GM21528 (cell line): ENCODE results near the gene SPAG9.

Source experiments
- ATAC-seq: cut with Tn5 transposase; IDR thresholded peaks from one replicate; pipeline ENCODE4 v1.9.1; 2021; ENCODE audit warnings: mild to moderate bottlenecking, moderate library complexity; ENCODE audit not compliant: unreplicated experiment, low FRiP score

The SPAG9 gene

GRCh38 chr17:50959341-50959740 lies 161.3 kb downstream of the SPAG9 start:
- no peak for ATAC-seq

- no peak for ATAC-seq
These were observed 162.8 kb downstream of the SPAG9 start for GRCh38 chr17:50957600-50958575.

GRCh38 chr17:50956750-50957523 lies 163.7 kb downstream of the SPAG9 start:
- ATAC-seq = no peak

DNA sequence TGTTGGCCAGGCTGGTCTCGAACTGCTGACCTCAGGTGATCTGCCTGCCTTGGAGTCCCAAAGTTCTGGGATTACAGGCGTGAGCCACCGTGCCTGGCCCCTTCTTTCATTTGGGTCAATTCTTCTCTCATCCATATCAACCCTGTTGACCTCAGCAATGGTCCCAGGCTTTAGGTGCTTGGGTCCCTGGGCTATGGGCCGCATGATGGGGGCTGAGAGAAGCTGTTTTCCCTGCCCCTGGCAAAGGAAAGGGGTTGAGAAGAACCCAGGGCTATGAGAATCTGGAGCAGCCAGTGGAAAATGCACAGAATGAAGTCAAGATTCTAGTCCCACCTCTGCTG lies 164.3 kb downstream of the SPAG9 start:
- ATAC-seq = no peak

DNA sequence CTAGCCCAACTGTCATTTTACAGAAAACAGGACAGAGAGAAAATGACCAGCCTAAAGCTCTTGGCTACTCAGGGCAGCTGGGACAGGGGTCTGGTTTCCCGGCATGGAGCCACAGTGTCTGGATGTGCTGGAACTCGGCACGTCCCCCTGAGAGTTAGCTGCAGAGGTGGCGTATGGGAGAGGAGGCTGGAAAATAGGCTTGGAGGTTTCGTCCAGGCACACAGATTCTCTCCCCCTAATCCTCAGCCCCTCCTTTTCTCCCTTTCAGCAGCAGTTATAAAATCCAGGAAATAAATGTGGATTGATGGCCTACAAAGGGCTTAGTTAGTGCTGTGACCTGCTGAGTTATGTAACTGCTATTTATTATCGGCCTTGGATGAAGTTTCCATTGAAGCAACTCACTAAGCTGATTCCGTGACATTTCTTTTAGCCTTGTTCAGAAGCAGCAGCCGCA lies 165.0 kb downstream of the SPAG9 start:
- no peak for ATAC-seq

DNA sequence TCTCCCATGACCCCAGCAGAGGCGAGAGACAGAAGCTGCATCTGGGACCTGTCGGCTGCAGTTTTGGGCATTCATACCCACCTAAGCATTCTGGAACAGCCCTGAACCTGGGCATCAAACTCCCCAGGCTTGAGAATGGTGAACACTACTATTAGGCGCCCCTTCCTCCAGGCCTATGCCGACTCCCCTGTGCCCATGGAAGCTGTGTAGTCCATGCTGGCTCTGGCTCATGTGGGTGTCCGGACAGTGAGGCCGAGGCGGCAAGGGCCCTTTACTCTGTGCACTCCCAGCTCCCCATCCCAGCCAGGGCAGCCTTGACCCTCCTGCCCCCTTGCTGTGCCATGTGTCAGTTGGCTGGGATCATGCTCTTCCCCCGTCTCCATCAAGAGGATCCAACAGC lies 165.5 kb downstream of the SPAG9 start:
- ATAC-seq = no peak

DNA sequence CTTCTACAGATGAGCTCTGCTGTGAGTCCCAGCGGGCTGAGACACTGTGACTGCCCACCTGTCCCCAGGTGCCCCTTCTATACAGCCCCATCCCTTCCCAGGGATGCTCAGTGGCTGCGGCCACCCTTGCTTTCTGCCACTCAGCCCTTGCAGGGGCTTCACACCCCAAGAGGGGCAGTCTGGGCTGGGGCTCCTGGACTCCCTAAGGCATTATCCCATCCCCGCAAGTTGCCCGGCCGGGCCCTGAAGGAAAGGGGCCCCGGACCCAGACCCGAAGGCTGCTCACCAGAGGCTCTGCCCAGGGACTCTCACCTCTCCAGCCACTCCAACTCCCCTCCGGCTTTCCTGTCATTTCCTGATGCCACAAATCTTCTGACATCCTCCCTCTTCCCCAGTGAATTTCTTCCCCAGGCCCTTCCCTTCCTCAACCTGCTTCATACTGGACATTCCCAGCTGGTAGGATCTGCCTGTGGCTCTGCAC lies 166.0 kb downstream of the SPAG9 start:
- ATAC-seq = no peak

- ATAC-seq = no peak
These were observed 166.7 kb downstream of the SPAG9 start for GRCh38 chr17:50953831-50954601.

DNA sequence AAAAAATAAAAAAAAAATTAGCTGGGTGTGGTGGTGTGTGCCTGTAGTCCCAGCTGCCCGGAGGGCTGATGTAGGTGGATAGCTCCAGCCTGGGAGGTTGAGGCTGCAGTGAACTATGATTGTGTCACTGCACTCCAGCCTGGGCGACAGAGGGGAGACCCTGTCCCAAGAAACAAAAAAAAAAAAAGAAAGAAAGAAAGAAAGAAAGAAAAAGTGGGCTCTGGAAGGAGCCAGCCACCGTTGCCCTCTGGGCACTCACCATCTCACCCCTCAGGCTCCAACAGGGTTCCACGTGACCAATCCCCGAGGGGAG lies 167.2 kb downstream of the SPAG9 start:
- ATAC-seq = no peak

DNA sequence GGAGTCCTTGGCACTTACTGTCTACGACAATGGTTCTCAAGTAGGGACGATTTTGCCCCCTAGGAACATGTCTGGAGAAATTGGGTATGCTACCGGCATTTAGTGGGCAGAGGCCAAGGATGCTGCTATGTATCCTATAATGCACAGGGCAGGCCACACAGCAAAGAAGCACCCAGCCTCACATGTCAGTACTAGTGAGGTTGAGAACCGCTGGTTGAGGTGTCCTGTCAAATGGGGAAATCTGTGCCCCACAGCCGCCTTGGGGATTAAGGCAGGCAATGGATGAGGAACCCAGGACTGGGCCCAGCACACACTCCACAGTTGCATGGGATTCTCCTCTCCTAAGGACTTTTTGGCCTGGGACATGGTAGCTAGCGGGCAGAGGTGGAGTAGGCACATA lies 167.8 kb downstream of the SPAG9 start:
- no peak for ATAC-seq

DNA sequence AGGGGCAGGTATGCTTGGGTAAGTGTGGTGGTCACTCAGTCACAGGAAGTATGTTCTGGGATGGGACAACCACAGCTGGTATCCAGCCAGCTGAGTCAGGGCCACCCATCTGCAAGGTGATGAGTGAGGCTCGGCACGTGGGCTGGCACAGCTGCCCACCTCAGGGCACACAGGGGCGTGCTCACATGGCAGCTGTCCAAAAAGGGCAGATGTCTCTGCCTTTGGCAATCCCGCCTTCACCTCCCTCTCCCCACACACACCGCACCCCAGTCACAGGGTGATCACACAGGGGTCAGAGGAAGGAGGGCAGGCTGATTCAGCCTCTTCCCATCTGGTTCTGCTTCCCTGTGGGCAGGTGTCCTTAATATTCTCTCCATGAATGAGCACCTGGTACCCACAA lies 168.7 kb downstream of the SPAG9 start:
- ATAC-seq = no peak

- ATAC-seq = no peak
These were observed 170.4 kb downstream of the SPAG9 start for GRCh38 chr17:50949989-50950877.

DNA sequence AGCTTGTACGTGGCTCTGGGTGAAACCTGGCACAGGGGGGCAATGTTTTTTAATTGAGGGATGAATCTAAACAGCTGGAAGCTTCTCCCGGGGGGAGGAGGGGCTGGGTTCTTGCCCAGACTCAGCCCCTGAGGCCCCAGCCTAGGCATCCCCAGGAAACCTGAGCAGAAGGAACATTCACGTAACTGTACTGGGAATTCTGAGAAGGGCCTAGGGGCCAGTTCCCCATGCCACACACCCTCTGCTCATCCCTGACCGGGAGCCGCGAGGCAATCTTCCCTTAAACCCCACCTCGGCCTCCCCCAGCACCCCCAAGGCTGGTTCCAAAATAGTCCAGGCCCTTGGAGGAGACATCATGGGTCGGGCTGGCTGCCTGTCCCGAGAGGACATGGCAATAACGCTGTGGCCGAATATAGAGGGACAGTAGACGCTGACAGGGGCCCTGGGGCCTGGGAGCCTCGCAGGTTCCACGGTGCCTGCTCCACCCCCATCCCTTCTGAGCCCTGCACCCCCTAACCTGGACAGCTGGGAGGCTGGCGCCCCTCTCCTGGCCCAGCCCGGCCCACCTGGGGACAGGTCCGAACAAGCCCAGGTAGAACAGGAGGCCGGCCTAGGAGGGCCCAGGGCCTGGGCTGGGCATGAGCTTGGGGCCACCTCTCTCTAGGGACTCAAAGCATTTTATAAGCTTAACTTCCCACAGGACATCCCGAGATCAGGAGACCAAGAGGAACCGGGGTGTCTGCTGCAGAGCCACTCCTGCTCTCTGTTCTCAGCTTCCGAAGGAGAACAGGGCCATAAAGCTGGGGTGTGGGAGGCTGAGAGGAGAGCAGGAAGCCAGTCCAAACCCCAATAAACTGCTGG lies 171.3 kb downstream of the SPAG9 start:
- ATAC-seq = no peak

DNA sequence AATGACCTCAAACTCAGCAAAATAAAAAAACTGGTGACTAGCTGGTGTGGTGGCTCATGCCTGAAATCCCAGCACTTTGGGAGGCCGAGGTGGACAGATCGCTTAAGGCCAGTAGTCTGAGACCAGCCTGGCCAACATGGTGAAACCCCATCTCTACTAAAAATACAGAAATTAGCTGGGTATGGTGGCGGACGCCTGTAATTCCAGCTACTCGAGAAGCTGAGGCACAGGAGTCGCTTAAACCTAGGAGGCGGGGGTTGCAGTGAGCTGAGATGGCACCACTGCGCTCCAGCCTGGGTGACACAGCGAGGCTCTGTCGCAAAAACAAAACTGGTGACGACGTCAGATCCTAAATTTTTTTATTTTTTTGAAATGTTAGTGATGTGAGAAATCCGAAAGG lies 172.0 kb downstream of the SPAG9 start:
- ATAC-seq = no peak

DNA sequence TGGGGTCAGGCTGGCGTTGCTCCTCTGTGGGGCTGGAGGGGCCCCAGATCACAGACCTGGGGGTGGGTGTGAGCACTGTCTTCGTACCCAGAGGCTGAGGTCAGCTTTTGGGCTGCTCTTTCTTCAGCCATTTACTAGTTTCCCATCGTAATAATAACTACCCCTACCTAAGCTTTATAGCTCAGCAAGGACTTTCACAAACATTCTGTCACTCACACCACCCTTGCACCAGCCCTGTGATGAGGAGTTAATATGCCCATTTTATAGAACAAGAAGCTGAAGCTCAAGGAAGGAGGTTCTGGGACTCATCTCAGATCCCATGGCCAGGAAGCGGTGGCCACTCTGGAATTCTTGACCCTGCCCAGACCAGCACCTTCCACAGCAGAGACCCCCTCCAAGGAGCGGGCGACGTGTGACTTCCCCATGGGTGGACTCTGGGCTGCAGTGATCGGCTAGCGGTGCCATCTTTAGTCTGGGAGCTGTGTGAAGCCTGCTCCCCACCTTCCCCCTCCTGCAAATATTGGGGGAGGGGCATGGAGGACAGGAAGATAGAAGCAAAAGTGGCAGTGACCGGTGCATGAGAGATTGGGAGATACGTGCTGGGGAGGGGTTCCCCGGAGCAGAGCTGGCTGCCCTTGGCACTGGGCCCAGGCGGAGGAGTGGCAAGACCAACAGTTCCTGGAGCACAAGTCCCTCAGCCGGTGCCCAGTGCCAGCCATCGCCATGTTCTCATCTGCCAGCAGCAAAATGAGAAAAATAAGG lies 172.7 kb downstream of the SPAG9 start:
- ATAC-seq = no peak

- ATAC-seq = no peak
These were observed 173.5 kb downstream of the SPAG9 start for GRCh38 chr17:50946891-50947781.

GRCh38 chr17:50946223-50946890 lies 174.3 kb downstream of the SPAG9 start:
- ATAC-seq = no peak
